Peyer's patch (tissue), 4 donors: ENCODE measurements around the gene TTLL4.

Source experiments
- POLR2A ChIP-seq, 2 donors: fragments of 450-650 bp; IDR thresholded peaks; one replicate each; pipeline ENCODE4 v1.5.1; 2017; ENCODE audit warnings: antibody characterized with exemption in 2 of 2, mild to moderate bottlenecking in 2 of 2, moderate library complexity in 2 of 2
- TF ChIP-seq, protein P1 (sequence below), 6 experiments: fragments of 450-650 bp in 4 of 6; fragments of 200-600 bp in 2 of 6; sonication (generic) in 1 of 6; IDR thresholded peaks; one replicate each; pipeline ENCODE4 v1.5.1; 2017 to 2019; ENCODE audit warnings: antibody characterized with exemption in 6 of 6, mild to moderate bottlenecking in 3 of 6, moderate library complexity in 1 of 6

DNA sequence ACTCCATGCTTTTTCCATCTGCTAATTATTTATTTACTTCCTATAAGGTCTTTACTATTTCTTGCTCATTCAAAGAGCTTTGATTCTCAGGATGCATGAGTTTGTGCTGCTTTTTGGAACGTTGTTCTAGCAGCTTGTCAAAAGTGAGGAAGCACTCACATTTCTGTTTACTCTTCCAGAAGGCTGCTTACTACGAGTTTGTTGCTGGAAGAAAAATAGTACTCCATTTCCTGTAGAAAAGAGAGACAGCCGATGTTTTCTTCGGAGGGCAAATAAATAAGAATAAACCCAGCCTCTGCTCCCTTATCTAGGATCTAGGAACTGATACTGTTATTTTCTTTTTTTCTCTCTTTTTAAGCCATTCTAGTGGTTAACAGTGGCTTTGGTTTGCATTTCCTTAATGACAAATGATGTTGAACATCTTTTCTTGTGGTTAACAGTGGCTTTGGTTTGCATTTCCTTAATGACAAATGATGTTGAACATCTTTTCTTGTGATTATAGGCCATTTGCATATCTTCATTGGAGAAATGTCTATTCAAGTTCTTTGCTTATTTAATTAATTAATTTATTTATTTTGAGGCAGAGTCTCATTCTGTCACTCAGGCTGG lies 91.9 kb downstream of the TTLL4 start:
- TF ChIP-seq, protein P1, sequence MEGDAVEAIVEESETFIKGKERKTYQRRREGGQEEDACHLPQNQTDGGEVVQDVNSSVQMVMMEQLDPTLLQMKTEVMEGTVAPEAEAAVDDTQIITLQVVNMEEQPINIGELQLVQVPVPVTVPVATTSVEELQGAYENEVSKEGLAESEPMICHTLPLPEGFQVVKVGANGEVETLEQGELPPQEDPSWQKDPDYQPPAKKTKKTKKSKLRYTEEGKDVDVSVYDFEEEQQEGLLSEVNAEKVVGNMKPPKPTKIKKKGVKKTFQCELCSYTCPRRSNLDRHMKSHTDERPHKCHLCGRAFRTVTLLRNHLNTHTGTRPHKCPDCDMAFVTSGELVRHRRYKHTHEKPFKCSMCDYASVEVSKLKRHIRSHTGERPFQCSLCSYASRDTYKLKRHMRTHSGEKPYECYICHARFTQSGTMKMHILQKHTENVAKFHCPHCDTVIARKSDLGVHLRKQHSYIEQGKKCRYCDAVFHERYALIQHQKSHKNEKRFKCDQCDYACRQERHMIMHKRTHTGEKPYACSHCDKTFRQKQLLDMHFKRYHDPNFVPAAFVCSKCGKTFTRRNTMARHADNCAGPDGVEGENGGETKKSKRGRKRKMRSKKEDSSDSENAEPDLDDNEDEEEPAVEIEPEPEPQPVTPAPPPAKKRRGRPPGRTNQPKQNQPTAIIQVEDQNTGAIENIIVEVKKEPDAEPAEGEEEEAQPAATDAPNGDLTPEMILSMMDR (IDR thresholded peaks at IDR 0.05), result no peak
- TF ChIP-seq POLR2A (IDR thresholded peaks at IDR 0.05), result no peak
